Activated B cell treated with CpG ODN at 0.5 μM for 24 hours (primary cell): ENCODE measurements around the gene GPR15LG. TPM values are rescaled to one million over a fixed set of nuclear protein-coding genes. Genes with fewer than 3 reads are reported as not detected.

ENCODE experiments used
- ATAC-seq: fragments of 200-7000 bp; cut with Tn5 transposase; one replicate; pipeline ENCODE4 v1.10.0; 2021; ENCODE audit warnings: low read depth, mild to moderate bottlenecking, moderate library complexity
- CTCF ChIA-PET: fragments of 350-600 bp; sonication (Branson Sonifier 250); formaldehyde crosslinking; loops from one replicate; lab custom pipeline; 2021; ENCODE audit warnings: antibody characterized with exemption; lab: Charles Lee
- POLR2A ChIA-PET: fragments of 350-600 bp; sonication (Branson Sonifier 250); formaldehyde crosslinking; loops from one replicate; lab custom pipeline; 2021; ENCODE audit warnings: antibody characterized with exemption; lab: Charles Lee
- DNase-seq: peaks from one replicate; pipeline ENCODE4 v3.0.0; 2022
- H3K27ac Mint-ChIP-seq: one replicate; pipeline ENCODE4 v1.8.0; 2020; ENCODE audit warnings: mixed read lengths
- H3K27me3 Mint-ChIP-seq: one replicate; pipeline ENCODE4 v1.8.0; 2021; ENCODE audit warnings: mixed read lengths
- H3K36me3 Mint-ChIP-seq: one replicate; pipeline ENCODE4 v1.8.0; 2021; ENCODE audit warnings: low read depth, mixed read lengths
- H3K4me1 Mint-ChIP-seq: one replicate; pipeline ENCODE4 v1.8.0; 2021; ENCODE audit warnings: mixed read lengths
- H3K4me3 Mint-ChIP-seq: one replicate; pipeline ENCODE4 v1.8.0; 2020; ENCODE audit warnings: mild to moderate bottlenecking, mixed read lengths
- H3K9me3 Mint-ChIP-seq: one replicate; pipeline ENCODE4 v1.8.0; 2020; ENCODE audit warnings: mixed read lengths
- intact Hi-C: fragments of 100-400 bp; cut with micrococcal nuclease; formaldehyde crosslinking; loops from one replicate; pipeline ENCODE4 v1.15.1; 2024
- total RNA-seq: library from RNA; stranded (reverse); gene quantifications from 2 replicates; pipeline ENCODE4 v1.2.3, GENCODE V29; 2022
- TF ChIP-seq, protein P1 (sequence below): fragments of 200-600 bp; IDR thresholded peaks from one replicate; pipeline ENCODE4 v1.8.0; 2022; ENCODE audit warnings: antibody characterized with exemption, mild to moderate bottlenecking

Gene GPR15LG
- total RNA-seq, 1 donor from 2014 or later, result not detected

DNA sequence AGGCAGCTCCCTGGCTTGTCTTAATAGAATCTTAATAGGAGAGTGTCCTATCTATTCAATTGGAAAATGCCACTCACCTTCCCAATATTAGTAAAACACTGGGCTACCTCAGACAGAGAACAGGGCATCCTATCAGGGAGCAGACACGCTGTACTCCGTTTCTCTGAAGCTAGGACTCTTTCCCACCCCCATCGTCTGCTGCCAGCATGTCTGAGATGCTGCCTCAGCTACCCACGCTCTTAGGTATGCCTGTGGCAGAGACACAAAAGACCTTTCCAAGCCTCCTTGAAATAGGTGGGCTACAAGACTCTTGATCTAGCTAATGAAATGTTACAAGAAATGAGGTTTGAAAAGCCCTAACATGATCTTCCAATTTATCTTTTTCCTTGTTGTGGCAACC lies 54.2 kb downstream of the GPR15LG start:
- Mint-ChIP-seq H3K4me1 (no peaks in the 10 kb centered on the region), H3K4me3 (no peak overlapping the region), H3K9me3 (peaks cover 4% of the 10 kb centered on the region), H3K27me3 (peaks cover 16% of the 10 kb centered on the region), H3K36me3 (no peaks in the 10 kb centered on the region), H3K27ac (no peak overlapping the region)
- DNase-seq, result no peak
- ChIA-PET CTCF (no interaction called here), POLR2A (no interaction called here)
- TF ChIP-seq, protein P1, sequence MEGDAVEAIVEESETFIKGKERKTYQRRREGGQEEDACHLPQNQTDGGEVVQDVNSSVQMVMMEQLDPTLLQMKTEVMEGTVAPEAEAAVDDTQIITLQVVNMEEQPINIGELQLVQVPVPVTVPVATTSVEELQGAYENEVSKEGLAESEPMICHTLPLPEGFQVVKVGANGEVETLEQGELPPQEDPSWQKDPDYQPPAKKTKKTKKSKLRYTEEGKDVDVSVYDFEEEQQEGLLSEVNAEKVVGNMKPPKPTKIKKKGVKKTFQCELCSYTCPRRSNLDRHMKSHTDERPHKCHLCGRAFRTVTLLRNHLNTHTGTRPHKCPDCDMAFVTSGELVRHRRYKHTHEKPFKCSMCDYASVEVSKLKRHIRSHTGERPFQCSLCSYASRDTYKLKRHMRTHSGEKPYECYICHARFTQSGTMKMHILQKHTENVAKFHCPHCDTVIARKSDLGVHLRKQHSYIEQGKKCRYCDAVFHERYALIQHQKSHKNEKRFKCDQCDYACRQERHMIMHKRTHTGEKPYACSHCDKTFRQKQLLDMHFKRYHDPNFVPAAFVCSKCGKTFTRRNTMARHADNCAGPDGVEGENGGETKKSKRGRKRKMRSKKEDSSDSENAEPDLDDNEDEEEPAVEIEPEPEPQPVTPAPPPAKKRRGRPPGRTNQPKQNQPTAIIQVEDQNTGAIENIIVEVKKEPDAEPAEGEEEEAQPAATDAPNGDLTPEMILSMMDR, result no peak
- intact Hi-C loops, result no loop called here
- ATAC-seq, result no peak

DNA sequence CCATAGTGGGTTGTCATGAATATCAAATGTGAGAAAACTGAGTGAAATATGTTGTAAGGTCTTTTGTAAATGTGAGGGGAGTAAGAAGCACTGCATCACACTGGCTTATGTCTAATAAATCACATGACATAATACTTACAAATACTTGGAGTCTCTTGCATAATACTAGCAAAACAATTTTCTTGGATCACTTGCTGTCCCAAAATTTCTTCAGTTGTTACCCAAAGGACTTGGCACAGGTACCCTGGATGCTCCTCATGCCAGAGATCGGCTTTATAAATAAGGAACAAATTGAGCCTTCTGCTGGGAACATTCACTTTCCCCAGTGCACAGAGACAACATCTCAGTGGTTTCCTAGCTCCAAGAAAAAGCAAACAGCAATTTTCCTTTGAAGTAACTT lies 56.8 kb downstream of the GPR15LG start:
- Mint-ChIP-seq H3K36me3 (no peaks in the 10 kb centered on the region), H3K4me1 (no peaks in the 10 kb centered on the region), H3K27ac (no peak overlapping the region), H3K9me3 (peaks cover 4% of the 10 kb centered on the region), H3K4me3 (no peak overlapping the region), H3K27me3 (peaks cover 11% of the 10 kb centered on the region)
- ChIA-PET CTCF (no interaction called here), POLR2A (no interaction called here)
- TF ChIP-seq, protein P1, result no peak
- DNase-seq (no peak), ATAC-seq (no peak)
- intact Hi-C loops, result no loop called here

GRCh38 chr10:84232376-84232775 lies 58.8 kb downstream of the GPR15LG start:
- TF ChIP-seq, protein P1, result no peak
- ChIA-PET POLR2A (no interaction called here), CTCF (no interaction called here)
- no peaks in the 10 kb centered on the region for H3K36me3 Mint-ChIP-seq
- intact Hi-C loops, result no loop called here
- no peaks in the 10 kb centered on the region for H3K4me1 Mint-ChIP-seq
- no peak overlapping the region for H3K4me3 Mint-ChIP-seq
- ATAC-seq (no peak), DNase-seq (no peak)
- peaks cover 11% of the 10 kb centered on the region for H3K27me3 Mint-ChIP-seq
- H3K27ac Mint-ChIP-seq, result no peak overlapping the region
- peaks cover 4% of the 10 kb centered on the region for H3K9me3 Mint-ChIP-seq

- Mint-ChIP-seq H3K4me3 (no peak overlapping the region), H3K36me3 (no peaks in the 10 kb centered on the region), H3K9me3 (peaks cover 4% of the 10 kb centered on the region), H3K27me3 (peaks cover 15% of the 10 kb centered on the region), H3K27ac (no peak overlapping the region), H3K4me1 (no peaks in the 10 kb centered on the region)
- ATAC-seq, result no peak
- TF ChIP-seq, protein P1, result no peak
- DNase-seq, result no peak
- ChIA-PET CTCF (interaction anchor here (0.9 kb wide), 1 partner anchor 10 kb away, joined by 3 read pairs; no protein-coding TSS in a partner anchor), POLR2A (no interaction called here)
- intact Hi-C loops, result no loop called here
Measured at GRCh38 chr10:84233940-84234339, 60.3 kb downstream of the GPR15LG start.

DNA sequence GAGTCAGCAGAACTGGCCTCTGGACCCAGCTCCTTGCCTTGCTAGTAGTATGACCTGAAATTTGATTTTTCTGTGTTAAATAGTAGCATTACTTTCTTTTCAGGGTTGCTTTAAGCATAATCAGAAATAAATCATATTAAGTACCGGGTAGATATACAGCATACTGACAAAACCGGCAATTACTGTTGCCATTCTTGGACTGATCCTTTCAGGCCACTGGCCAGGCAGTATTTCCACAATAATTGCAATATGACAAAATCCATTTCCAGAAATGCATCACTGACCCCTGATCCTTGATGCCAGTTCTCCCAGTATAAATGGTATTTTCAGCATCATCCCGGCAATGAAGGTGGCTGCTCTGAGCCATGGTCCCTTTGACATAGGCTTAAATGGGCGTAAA lies 60.9 kb downstream of the GPR15LG start:
- intact Hi-C loops, result no loop called here
- peaks cover 15% of the 10 kb centered on the region for H3K27me3 Mint-ChIP-seq
- ChIA-PET POLR2A (no interaction called here), CTCF (no interaction called here)
- no peak for DNase-seq
- H3K4me3 Mint-ChIP-seq, result no peak overlapping the region
- no peak for ATAC-seq
- H3K36me3 Mint-ChIP-seq, result no peaks in the 10 kb centered on the region
- TF ChIP-seq, protein P1, result no peak
- no peaks in the 10 kb centered on the region for H3K4me1 Mint-ChIP-seq
- peaks cover under 1% of the 10 kb centered on the region for H3K9me3 Mint-ChIP-seq
- no peak overlapping the region for H3K27ac Mint-ChIP-seq

Other genes starting within 250 kb of the GPR15LG start
- 113 and 114 TPM in 2 replicates for gene GHITM, start 34.3 kb upstream of the GPR15LG start, total RNA-seq
- 2.8 and 3.7 TPM in 2 replicates for gene CDHR1, start 20.7 kb downstream of the GPR15LG start, total RNA-seq
- gene LRIT2, start 51.7 kb downstream of the GPR15LG start, total RNA-seq, result not detected in 2 replicates
- gene LRIT1, start 67.7 kb downstream of the GPR15LG start, total RNA-seq, result not detected in 2 replicates
- not detected in 2 replicates for gene RGR, start 71.3 kb downstream of the GPR15LG start, total RNA-seq
- 52.4 and 57.1 TPM in 2 replicates for gene CCSER2, start 154.8 kb downstream of the GPR15LG start, total RNA-seq